PC-9 (cell line): ENCODE measurements around the gene MAP3K20.

Experiments used
- CTCF ChIP-seq: fragments of 200-600 bp; sonication (generic); conservative IDR thresholded peaks from 2 replicates; pipeline ENCODE4 v1.6.1; 2017; ENCODE audit warnings: mixed run types, antibody characterized with exemption, mild to moderate bottlenecking, moderate library complexity
- EZH2 ChIP-seq: fragments of 200-600 bp; sonication (generic); IDR thresholded peaks from 2 replicates; pipeline ENCODE4 v1.8.0; 2017; ENCODE audit warnings: antibody characterized with exemption, low read depth

GRCh38 chr2:173045181-173045580 is 30.5 kb upstream of the MAP3K20 start:
- TF ChIP-seq CTCF, result no peak
- no peak for TF ChIP-seq EZH2
